Coronary artery (tissue), 2 donors: Measurements from ENCODE around the gene COL4A1.

Experiments
- DNase-seq: peaks from one replicate; pipeline ENCODE4 v3.0.0-alpha.2; 2017; ENCODE audit warnings: low spot score
- H3K27ac ChIP-seq, 2 donors: fragments of 200-600 bp; sonication (generic); one replicate each; pipeline ENCODE4 v1.5.1; 2016 to 2019
- H3K4me3 ChIP-seq: fragments of 200-600 bp; sonication (generic); 2 replicates; pipeline ENCODE4 v1.5.1; 2016; ENCODE audit warnings: mild to moderate bottlenecking, moderate library complexity
- TF ChIP-seq, protein P1 (sequence below): fragments of 200-600 bp; sonication (generic); IDR thresholded peaks from one replicate; pipeline ENCODE4 v1.5.1; 2019; ENCODE audit warnings: antibody characterized with exemption

COL4A1 gene

DNA sequence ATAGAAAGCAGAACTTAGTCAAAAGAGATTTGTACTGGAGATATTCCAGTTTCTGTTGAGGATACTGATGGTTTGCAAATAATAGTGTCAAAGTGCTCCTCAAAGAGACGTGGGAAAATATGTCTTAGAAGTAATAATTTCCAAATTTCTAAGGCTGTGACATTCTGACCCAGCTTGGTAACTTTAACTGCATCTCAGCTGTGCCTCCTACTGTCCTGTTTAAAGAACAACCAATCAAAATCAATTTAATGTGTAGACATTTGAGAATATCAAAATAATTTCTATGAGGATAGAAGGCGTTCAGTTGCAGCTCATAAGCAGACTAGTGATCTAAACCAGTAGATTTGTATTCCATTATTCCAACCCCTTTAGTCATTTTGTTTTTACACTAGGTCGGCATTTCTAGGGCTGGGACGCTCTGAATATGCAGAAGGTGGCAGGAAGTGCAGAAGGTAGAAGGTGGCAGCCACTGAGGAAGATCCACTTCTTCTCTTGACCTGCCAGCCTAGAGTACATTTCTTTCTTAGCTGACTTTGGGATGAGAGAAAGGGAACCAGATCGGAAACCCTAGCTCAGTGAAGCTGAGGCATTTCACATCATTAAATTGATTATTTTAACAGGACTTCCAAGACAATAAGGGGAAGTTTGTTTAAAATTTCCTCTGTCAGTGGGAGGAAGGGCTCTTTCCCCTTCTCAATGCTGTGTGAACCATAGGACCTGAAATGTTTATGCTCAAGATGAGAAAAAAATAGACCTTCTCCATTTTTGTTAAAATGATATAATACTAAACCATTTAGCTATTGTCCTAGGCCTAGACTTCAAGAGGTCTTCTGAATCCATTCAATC is 67.5 kb downstream of the COL4A1 start:
- Histone ChIP-seq H3K4me3 (no peak overlapping the region), H3K27ac (peak overlapping the region; percentile 29 to 96)
- no peak for DNase-seq
- TF ChIP-seq, protein P1, sequence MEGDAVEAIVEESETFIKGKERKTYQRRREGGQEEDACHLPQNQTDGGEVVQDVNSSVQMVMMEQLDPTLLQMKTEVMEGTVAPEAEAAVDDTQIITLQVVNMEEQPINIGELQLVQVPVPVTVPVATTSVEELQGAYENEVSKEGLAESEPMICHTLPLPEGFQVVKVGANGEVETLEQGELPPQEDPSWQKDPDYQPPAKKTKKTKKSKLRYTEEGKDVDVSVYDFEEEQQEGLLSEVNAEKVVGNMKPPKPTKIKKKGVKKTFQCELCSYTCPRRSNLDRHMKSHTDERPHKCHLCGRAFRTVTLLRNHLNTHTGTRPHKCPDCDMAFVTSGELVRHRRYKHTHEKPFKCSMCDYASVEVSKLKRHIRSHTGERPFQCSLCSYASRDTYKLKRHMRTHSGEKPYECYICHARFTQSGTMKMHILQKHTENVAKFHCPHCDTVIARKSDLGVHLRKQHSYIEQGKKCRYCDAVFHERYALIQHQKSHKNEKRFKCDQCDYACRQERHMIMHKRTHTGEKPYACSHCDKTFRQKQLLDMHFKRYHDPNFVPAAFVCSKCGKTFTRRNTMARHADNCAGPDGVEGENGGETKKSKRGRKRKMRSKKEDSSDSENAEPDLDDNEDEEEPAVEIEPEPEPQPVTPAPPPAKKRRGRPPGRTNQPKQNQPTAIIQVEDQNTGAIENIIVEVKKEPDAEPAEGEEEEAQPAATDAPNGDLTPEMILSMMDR, result no peak

DNA sequence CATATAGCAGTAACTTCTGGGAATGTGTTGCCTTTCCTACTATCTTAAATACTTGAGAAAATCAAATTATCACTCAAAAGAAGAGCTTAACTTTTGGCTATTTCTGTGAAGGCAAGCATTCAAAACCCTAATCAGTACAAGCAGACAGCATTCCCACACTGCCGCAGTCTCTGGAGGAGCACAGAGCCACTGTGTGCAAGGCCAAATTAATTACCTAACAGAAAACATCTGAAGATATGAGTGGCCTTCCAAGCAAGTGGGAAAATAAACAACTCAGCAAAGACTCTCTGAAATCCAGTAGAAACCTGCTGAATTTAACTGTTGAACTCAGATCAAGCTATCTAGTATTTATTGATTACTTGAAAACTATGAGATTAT is 68.2 kb downstream of the COL4A1 start:
- H3K27ac ChIP-seq, result peak overlapping the region; percentile 78 to 96
- H3K4me3 ChIP-seq, result no peak overlapping the region
- TF ChIP-seq, protein P1, result no peak
- DNase-seq, result no peak

DNA sequence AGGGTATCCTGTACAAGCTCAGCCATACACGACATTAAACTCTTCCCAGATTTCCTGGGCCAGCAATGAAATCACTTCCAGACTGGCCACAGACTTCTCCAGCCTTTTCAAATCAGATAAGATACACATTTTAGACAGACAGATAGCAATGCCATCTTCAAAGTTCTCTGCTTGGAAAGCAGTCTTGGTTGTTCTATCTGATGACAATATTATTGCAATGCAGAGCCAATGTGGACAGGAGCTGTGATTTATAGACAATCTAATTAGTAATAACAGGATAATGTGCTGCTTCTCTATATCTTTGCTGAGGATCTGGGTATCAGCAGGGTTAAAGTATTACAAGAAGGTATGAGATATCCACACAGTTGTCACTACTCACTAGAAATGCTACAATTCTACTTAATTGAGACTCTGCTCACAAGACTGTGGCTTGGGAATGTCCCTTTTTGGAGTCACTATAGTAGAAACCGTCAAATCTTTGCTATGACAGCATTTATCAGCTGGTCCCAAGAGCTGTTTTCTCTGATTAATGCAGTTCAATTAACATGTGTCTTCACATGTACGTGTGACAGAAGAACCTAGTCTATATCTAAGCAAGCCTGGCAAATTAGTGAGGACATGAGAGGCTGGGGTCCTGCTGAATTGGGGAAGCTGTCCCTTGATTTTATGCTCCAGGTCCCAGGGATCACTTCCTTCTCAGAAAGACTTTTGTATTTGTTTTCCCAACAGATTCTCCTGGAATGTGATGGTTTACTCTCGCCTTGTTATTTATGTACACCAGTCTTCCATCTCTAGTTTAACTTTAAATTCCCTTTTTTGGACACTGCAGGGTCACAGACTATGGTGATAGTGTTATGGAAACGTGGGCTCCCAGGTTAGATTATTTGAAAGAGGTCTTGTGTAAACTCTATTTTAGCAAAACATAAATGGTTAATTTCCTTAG is 68.8 kb downstream of the COL4A1 start:
- Histone ChIP-seq H3K4me3 (peak overlapping the region; percentile 9), H3K27ac (peak overlapping the region; percentile 78 to 96)
- TF ChIP-seq, protein P1, result no peak
- DNase-seq, result no peak

DNA sequence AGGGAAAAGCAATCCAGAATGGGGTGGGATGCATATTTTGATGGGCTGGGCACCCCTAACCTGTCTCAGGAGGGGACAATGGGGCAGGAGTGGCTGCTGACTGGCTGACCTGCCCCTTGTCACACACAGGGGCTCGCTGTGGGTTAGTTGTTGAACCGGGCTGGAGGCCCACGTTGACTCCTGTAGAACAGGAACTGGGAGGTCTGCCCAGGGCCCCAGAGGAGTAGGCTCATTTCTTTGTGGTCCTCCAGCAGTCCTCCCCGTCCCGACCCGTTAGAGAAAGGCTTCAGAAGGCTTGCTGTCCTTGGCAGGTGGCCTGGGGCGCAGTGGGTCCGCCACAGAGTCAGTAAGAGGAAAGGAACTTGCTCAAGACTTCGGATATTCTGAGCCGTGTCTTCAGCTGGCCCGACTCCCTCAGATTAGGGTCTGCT is 70.1 kb downstream of the COL4A1 start:
- TF ChIP-seq, protein P1, result no peak
- Histone ChIP-seq H3K4me3 (peak overlapping the region; percentile 9), H3K27ac (peak overlapping the region; percentile 78 to 96)
- peak; percentile 86 for DNase-seq

DNA sequence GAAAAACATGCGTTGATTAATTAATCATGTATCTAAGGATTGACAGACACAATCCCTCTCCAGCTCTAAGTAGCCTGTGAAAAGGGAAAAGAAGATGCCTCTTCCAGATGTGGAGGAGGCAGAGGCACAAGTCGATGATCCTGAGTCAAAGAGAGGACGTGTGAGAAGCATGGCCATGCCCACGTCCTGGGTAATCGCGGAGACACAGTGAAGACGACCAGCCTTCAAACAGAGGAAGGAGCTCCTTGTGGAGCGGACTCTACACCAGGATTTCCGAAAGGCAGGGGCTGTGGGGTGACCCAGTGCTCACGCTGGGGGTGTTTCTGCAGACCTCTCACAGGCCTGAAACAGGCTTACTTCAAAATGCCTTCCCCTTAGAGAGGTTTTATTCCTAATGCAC is 70.5 kb downstream of the COL4A1 start:
- peak overlapping the region; percentile 9 for H3K4me3 ChIP-seq
- peak overlapping the region; percentile 78 to 96 for H3K27ac ChIP-seq
- no peak for DNase-seq
- TF ChIP-seq, protein P1, result no peak

DNA sequence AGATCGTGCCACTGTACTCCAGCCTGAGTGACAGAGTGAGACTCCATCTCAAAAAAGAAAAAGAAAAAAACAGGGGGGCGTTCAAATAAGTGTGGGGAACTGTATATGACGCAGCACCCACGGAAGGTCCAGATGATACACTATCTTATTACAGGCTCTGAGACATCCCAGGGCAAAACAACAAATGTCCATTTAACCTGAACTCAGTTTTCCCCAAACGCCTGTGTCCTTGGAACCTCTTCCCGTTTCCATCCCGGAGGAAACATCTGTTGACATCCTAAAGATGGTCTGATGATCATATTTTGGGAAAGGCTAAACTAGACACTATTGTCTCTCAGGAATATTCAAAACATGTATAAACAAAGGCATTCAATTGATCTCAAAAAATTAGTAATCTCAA is 72.4 kb downstream of the COL4A1 start:
- TF ChIP-seq, protein P1, result no peak
- H3K4me3 ChIP-seq, result no peak overlapping the region
- DNase-seq, result no peak
- H3K27ac ChIP-seq, result peak overlapping the region; percentile 79 to 86
